ENCODE data around the gene UBASH3A. TPM values are rescaled to one million over a fixed set of nuclear protein-coding genes. Genes with fewer than 3 reads are reported as not detected.

The UBASH3A gene
- total RNA-seq, 1 donor from 2014 or later = not detected

DNA sequence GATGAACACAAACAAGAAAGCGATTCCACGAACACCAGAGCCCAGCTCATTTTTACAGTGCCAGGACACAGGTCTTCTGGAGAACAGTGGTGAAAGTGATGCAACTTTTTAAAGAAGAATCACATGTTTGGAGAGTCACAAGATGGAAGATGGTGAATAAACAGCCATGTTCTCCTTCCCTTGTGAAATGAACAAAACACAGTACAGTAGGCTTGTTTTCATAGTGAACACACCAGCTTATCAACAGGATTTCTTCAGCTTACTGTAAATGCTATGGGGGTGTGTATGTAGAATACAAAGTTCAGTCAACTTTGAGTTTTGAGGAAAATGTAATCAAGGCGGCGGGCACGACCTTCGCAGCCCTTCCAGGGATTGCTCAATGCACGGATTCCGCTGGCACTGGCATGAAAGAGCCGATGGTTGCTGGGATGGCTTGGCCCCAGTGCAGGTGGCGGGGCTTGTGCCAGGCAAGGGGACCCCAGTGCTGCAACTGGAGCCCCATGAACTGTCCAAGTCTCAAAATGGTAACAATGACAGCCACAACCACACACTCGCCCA lies 17.6 kb upstream of the UBASH3A start:
- intact Hi-C loops (cut with DNase I) = no loop called here

DNA sequence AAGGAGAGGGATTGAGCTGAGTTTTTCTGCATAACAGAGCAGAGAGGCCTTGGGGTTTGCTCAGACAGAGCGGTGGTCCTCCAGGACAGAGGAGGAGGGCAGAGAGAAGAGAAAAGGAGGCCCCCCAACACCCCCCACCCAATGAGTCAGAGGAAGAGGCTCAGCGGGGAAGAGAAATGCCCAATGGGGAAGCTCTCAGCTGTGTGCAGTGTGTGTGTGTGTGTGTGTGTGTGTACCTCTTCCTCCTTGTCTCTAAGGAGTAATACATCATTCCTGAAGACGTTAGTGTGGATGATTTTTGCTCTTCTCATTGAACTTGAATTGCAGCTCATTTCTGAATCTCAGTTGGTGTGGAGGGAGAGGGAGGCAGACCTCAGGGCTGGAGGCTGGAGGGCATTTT lies 16.5 kb upstream of the UBASH3A start:
- ATAC-seq (no peak), DNase-seq (ENCODE audit: missing footprints) (no peak)
- intact Hi-C loops (cut with DNase I) = no loop called here

More for the DNA sequence above, 17.6 kb upstream of the UBASH3A start:
- no peak for DNase-seq (ENCODE audit: missing footprints)
- no peak for ATAC-seq

DNA sequence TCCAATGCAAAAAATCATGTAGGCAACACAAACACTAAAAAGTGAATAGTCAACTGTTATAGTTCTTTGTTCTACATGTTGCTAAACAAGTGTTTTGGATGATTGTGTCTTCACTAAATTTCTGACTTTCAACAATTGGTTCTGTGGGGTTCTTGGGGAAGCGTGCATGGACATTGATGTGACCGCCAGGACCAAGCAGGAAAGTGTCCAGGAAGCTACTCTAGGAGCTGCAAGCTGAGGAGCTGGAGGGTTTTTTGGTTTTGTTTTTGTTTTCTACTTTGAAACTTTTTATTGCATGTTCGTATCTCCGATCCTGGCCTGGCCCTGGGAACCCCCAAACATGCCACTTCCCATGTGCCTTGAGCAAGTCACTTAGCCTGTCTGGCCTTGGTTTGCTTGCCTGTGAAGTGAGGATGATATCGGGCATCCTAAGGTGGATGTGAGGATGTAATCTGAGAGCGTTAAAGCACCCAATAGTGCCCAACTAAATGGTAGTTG lies 15.8 kb upstream of the UBASH3A start:
- DNase-seq (ENCODE audit: missing footprints) (no peak), ATAC-seq (no peak)
- intact Hi-C loops (cut with DNase I) = no loop called here

DNA sequence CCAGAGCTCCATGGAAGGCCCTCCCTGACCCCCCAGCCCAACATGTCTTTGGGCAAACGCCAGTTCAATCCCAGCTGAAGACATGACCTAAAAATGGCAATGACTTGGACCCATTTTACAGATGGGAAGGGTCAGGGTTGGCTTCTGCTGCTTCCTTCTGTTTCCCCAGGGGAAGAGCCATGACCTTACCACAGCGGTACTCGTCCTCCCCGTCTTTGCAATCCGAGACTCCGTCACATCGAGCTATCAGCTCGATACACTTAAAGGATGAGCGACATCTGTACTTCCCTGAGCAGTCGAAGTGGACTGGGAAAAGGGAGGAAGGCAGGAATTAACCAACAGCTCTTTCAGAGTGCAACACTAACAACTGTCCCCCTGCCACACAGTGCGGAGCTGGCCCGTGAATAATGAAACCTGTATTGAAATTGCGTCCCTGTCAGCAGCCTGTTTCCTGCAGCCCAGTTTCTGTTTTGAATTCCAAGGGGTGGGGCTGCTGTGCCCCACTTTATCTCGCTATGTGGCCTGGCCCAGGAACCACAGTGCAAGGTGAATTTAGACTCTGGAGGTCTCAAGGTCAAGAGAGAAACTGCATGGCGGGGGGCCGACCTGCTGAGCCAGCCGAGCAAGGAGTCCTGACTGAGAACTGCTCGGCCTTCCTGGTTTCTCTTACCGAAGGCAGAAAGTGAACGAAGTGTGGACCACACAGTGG lies 14.8 kb upstream of the UBASH3A start:
- intact Hi-C loops (cut with DNase I) = no loop called here
- no peak for ATAC-seq
- DNase-seq (ENCODE audit: missing footprints) = no peak

DNA sequence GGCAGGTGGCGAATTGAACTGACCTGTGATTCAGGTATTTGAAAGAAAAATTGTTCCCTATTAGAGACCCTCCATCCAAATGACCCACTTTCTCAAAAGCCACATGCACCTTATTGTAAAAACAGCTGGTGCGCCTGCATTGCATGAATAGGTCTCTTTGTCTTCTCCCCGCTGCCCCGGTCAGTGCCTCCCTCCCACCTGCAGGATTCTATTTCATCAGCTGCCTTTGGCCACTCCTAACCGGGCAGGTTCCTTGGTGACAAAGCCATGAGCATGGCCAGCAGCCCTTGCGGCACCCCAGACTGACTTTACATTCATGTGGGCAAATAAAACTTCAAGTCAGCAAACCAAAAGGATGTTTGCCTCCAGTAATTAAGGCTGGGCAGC lies 14.3 kb upstream of the UBASH3A start:
- DNase-seq (ENCODE audit: missing footprints) = no peak
- intact Hi-C loops (cut with DNase I) = no loop called here
- ATAC-seq = no peak

DNA sequence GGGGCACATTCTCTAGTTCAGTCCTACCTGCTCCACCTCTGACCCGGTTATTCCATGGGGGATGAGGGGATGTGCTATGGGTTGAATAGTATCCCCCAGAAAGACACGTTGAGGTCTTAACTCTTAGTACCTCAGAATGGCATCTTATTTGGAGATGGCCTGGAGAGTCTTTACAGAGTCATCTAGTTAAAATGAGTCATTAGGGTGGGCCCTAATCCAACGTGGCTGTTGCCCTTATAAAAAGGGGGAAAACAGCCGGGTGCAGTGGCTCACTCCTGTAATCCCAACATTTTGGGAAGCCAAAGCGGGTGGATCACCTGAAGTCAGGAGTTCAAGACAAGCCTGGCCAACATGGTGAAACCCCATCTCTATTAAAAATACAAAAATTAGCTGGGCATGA lies 13.5 kb upstream of the UBASH3A start:
- no peak for ATAC-seq
- DNase-seq (ENCODE audit: missing footprints) = no peak
- intact Hi-C loops (cut with DNase I) = loop anchor here (5.0 kb wide), 1 partner anchor 57 kb away; no protein-coding TSS in a partner anchor

DNA sequence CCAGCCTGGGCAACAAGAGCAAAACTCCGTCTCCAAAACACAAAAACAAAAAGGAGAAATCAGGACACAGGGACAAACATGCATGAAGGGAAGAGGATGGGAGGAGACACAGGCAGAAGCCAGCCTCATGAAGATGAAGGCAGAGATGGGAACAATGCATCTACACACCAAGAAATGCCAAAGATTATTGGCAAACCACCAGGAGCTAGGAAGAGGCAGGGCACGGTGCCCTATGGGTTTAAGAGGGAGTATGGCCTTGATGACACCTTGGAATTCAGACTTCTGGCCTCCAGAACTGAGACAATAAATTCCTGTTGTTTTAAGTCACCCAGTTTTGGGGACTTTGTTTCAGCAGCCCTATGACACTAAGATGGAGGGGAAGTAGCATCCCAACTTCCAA lies 13.0 kb upstream of the UBASH3A start:
- no peak for DNase-seq (ENCODE audit: missing footprints)
- no peak for ATAC-seq
- intact Hi-C loops (cut with DNase I) = loop anchor here (5.0 kb wide), 1 partner anchor 57 kb away; no protein-coding TSS in a partner anchor

DNA sequence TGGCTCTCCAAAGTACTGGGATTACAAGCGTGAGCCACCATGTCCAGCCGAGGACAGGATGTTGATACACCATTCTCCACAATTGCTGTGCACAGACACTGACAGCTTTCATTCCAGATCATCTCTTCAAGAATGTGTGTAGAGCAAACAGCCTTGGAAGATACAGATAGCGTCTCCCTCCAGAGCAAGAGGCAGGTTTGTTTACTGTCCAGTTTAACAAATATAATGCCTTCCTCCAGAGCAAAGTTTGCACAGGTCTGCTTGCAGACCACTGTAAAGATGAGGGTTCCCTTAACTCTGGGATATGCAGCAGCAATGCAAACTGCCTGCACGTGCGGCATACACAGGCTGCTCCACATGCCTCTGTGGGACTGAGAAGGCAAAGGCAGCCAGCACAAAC lies 12.4 kb upstream of the UBASH3A start:
- intact Hi-C loops (cut with DNase I) = loop anchor here (5.0 kb wide), 1 partner anchor 56 kb away; no protein-coding TSS in a partner anchor
- DNase-seq (ENCODE audit: missing footprints) (no peak), ATAC-seq (no peak)

DNA sequence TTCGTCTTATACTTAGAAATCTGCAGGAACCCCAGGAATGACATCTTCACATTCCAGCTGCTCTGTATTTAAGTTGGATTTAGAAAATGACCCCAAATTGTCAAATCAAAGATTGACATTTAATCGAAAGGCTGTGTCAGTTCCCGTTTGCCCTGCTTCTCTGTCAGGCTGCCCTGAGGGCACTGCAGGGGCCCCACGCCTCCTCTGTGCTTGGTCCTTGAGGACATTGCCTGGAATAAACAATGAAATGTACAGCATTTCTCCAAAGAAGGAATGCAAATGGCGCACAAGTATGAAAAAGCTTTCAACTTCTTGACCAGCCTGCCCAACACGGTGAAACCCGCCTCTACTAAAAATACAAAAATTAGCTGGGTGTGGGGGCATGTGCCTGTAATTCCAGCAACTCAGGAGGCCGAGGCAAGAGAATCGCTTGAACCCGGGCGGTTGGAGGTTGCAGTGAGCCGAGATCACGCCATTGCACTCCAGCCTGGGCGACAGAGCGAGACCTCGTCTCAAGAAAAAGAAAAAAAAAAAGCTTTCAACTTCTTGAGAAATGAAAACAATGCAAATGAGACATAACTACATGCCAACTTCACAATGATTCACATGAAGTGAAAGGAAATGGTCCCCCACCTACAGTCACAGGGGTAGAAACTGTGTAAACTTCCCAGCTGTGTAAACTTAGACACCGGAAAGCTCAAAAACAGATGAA lies 10.8 kb upstream of the UBASH3A start:
- DNase-seq (ENCODE audit: missing footprints) = no peak
- intact Hi-C loops (cut with DNase I) = loop anchor here (5.0 kb wide), 1 partner anchor 54 kb away; no protein-coding TSS in a partner anchor
- ATAC-seq = no peak

DNA sequence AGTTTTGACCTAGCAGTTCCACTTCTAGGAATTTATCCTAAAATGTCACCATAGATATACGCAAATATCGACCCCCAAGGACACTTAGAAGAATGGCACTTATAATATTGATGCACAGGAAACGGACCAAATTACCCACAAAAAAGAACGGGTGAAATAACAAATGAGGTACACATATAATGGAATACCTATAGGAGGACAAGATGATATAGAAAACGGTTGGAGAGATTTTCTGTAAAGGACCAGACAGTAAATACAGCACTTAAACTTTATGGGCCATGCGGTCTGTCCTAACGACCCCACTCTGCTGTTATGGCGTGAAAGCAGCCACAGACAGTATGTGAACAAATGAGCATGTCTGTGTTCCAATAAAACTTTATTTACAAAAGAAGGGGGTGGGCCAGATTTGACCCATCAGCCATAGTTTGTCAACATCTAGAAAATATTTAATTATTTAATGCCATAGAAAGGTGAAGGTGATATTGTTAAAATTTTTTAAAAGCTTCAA lies 10.2 kb upstream of the UBASH3A start:
- intact Hi-C loops (cut with DNase I) = loop anchor here (5.0 kb wide), 1 partner anchor 54 kb away; no protein-coding TSS in a partner anchor
- no peak for DNase-seq (ENCODE audit: missing footprints)
- ATAC-seq = no peak

DNA sequence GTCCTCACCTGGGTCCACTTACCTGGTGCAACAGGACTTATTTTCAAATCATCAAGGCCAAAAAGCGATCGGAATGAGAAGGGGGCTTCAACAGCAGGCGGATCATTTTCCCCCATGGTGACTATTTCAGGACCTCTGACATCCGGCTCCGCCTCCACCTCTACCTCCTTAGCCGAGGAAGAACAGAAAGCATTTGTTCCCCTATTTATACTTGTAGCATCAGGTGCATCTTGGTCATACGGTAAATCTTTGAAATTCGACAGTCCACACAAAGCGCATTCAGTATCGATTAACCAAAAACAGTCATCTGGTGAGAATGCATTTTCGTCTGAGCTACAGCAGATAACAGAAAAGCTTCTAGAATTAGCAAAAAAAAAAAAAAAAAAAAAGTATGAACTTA lies 8.4 kb upstream of the UBASH3A start:
- no peak for DNase-seq (ENCODE audit: missing footprints)
- ATAC-seq = no peak
- intact Hi-C loops (cut with DNase I) = no loop called here

DNA sequence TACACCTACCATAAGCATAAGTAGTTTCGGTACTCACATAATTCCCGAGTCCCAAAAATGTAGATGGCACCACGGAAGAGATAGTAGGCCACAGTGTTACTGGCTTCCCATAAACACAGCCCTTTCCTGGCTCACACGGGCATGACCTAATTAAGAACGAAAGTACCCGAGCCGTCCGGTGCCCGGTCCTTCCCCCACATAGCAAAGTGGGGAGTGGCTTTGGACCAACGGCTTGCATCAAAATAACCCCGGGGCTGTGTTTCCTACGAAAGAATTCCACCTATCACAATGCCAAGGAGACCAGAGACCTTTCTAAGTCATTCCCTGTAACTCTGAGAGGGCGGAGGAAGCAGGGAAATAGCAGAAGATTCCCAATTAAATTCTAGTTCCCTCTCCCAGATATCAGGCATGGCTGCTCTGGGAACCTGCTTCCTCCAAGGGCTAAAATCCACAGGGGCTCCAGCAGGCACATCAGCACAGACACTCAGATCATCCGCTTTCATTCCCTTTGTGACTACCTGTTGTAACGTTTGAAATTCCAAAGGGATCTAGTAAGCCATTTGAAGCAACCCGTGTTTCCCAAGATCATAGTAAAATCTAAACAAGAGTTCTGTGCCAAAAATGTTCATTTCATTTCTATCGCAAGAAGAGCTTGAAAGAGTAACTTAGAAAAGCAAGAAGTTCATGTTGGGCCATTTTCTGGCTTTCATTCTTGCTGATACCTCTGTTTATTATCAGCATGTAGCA lies 7.6 kb upstream of the UBASH3A start, which contains the start of gene TMPRSS3:
Gene TMPRSS3 (minus strand): TSS at position 148 of the 747 bp plus-strand sequence. CDS start 635 bp downstream, outside the sequence.
- intact Hi-C loops (cut with DNase I) = no loop called here
- ATAC-seq = no peak
- DNase-seq (ENCODE audit: missing footprints) = no peak

DNA sequence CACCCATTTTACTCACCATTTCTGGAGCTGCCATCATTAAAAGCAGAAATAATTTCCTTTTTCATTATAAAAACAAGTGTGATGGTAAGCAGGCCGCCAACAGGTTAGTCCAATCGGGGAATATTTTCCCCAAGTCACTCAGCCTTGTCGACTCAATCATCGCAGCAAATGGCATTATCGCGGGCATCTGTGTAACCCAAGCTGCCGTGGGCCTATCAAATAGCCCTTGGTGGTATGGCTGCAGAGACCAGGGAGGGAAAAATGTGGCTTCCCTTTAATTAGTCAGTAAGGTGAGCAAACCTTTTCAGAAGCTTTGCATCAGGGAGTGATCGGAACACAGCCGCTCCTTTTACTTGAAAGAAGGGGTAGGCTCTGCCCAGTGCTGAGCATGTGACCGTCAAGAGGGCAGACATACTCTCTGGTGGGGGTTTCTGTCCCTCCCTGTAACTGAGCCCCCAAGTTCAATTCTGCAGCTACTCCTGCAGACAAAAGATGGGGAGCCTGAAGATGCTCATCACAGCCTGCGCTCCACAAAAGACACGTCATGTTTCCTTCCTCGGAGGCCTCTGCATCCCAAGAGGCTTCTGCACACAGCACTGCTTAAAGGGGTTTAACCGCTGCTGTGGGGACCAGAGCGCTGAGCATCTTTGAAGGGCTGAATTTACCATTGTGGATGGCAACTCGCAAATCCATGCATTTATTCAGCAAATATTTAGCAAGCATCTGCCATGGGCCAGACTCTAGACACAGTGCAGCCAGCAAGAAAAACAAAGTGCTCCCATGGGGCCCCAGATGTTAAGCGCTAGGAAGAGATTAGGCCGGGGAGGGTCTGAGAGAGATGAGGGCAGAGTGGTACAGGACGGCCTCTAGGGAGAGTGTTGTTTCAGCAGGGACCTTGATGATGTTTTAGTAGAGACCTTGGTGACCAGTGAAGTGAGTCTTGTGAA lies 6.6 kb upstream of the UBASH3A start:
- ATAC-seq = no peak
- intact Hi-C loops (cut with DNase I) = no loop called here
- DNase-seq (ENCODE audit: missing footprints) = no peak

DNA sequence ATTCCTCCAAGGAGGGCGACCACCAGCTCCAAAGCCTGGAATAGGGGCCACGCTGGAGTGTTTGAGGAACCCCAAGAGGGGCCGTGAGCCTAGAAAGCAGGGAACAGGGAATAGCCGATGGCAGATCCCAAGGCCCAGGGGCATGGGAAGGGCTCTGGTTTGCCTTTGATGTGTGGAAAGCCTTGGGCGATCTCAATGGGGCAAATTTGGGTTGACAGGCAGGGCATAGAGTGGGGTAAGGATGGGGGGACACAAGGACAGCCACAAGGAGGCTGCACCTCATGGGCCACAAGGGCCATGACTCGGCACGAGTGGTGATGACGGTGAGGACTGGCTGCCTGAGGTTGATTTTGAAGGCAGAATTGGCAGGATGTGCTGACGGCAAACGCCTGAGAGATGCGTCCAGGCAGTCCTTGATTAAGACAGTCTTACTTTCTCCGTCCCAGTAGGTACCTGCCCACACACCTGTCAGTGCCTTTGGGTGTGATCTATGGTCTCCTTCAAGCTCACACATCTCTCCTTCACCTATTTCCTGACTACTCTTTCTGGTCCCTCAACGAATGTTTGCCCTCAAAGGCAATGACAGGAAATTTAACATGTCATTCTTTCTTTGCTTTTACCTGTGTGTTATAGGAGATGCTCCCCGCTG lies 5.8 kb upstream of the UBASH3A start:
- DNase-seq (ENCODE audit: missing footprints) = no peak
- intact Hi-C loops (cut with DNase I) = no loop called here
- no peak for ATAC-seq

DNA sequence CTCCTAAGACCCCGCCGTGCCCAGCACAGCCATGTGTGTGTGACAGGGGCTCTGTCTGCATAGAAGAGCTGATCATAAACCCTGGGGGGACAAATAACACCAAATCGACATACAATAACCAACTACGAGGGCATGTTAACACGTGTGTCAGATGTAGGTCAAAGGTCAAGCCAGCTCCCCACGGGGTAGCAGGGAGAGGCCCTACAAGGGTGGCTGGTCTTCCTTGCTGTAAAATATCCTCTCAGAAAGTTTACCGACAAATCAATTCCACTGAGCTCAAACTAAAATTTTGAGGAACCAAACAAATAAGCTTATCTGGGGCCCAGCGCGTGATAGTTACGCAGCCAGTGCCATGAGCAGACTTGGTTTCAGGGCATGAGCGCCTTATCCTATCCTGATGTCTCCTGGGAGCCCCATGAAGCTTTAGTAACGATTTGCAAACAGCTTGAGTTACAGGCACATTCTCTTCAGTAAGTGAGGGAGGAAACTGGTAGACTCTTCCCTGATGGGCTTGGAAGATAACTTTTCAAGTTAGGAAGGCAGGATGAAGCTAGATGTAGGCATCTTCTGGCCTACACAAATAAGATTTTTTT lies 5.2 kb upstream of the UBASH3A start:
- ATAC-seq (no peak), DNase-seq (ENCODE audit: missing footprints) (no peak)
- intact Hi-C loops (cut with DNase I) = no loop called here

DNA sequence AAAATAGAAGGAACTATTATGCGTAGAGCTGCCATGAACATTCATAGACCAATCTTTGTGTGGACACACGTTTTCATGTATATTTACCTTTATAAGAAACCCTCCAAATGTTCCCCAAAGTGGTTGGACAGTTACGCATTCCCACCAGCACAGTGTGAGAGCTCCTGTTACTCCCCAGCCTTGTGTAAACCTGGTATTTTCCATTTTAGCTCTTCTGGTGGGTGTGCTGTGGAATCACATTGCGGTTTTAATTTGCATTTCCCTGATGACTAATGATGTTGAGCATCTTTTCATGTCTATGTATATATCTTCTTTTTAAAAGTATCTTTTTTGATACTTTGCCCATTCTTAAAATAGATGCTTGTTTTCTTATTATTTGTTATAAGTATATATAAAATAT lies 3.2 kb upstream of the UBASH3A start:
- intact Hi-C loops (cut with DNase I) = no loop called here
- ATAC-seq (no peak), DNase-seq (ENCODE audit: missing footprints) (no peak)

DNA sequence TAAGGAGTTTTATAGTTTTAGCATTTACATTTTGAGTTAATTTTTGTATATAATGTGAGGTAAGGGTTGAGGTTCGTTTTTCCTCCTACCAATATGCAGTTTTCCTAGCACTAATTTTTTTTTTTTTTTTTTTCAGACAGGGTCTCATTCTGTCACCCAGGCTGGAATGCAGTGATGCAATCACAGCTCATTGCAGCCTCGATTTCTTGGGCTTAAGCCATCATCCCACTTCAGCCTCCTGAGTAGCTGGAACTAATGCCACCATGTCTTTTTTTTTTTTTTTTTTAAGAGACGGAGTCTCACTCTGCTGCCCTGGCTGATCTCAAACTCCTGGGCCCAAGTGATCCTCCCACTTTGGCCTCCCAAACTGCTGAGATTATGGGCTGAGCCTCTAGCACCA lies 2.5 kb upstream of the UBASH3A start:
- DNase-seq (ENCODE audit: missing footprints) (no peak), ATAC-seq (no peak)
- intact Hi-C loops (cut with DNase I) = no loop called here
